Caco-2 (cell line): Measurements from ENCODE around the gene ARHGEF16. TPM values are rescaled to one million over a fixed set of nuclear protein-coding genes. Genes with fewer than 3 reads are reported as not detected.

ENCODE experiments used
- BruUV-seq: library from RNA; stranded (reverse); fragments of 400-500 nt; replicated peaks from 2 replicates; lab custom pipeline; 2021; lab: Mats Ljungman, UMichigan
- CTCF ChIA-PET: fragments of 300-600 bp; sonication (Branson Sonifier 250); formaldehyde crosslinking; loops from one replicate; lab custom pipeline; 2022; ENCODE audit warnings: antibody characterized with exemption; lab: Charles Lee
- POLR2A ChIA-PET: fragments of 300-600 bp; sonication (Branson Sonifier 250); formaldehyde crosslinking; loops from one replicate; lab custom pipeline; 2022; ENCODE audit warnings: antibody characterized with exemption; lab: Charles Lee
- DNase-seq, 2 experiments: peaks; one replicate each; pipeline versions ENCODE4 v3.0.0 to v3.0.0-alpha.2; 2020 to 2022
- H3K27me3 ChIP-seq: replicated peaks from 2 replicates; pipeline ENCODE4 v1.6.0; 2011; ENCODE audit warnings: low read length; ENCODE audit not compliant: control insufficient read depth, insufficient read depth
- H3K36me3 ChIP-seq: 2 replicates; pipeline ENCODE4 v1.5.1; 2011; ENCODE audit warnings: low read length; ENCODE audit not compliant: control insufficient read depth, insufficient read depth
- H3K4me1 ChIP-seq: fragments of 250-450 bp; sonication (Bioruptor Pico); 2 replicates; pipeline ENCODE4 v1.5.1; 2020; ENCODE audit warnings: mild to moderate bottlenecking
- H3K4me3 ChIP-seq: 2 replicates; pipeline ENCODE4 v1.5.1; 2011; ENCODE audit warnings: low read depth, mild to moderate bottlenecking, control low read depth, low read length
- H3K9me3 ChIP-seq: fragments of 250-450 bp; sonication (Bioruptor Pico); 2 replicates; pipeline ENCODE4 v1.5.1; 2020; ENCODE audit warnings: mild to moderate bottlenecking, moderate library complexity
- H3K27ac Mint-ChIP-seq: one replicate; pipeline ENCODE4 v1.8.0; 2022; ENCODE audit warnings: mixed read lengths; ENCODE audit not compliant: unreplicated experiment
- H3K27me3 Mint-ChIP-seq: one replicate; pipeline ENCODE4 v1.8.0; 2022; ENCODE audit warnings: mixed read lengths; ENCODE audit not compliant: insufficient read depth, unreplicated experiment
- H3K36me3 Mint-ChIP-seq: one replicate; pipeline ENCODE4 v1.8.0; 2022; ENCODE audit warnings: mild to moderate bottlenecking, mixed read lengths; ENCODE audit not compliant: insufficient read depth, unreplicated experiment
- H3K4me1 Mint-ChIP-seq: one replicate; pipeline ENCODE4 v1.8.0; 2022; ENCODE audit warnings: low read depth, mixed read lengths; ENCODE audit not compliant: unreplicated experiment
- H3K4me3 Mint-ChIP-seq: one replicate; pipeline ENCODE4 v1.8.0; 2022; ENCODE audit warnings: mild to moderate bottlenecking, moderate library complexity, mixed read lengths; ENCODE audit not compliant: unreplicated experiment
- H3K9me3 Mint-ChIP-seq: one replicate; pipeline ENCODE4 v1.8.0; 2022; ENCODE audit warnings: mixed read lengths; ENCODE audit not compliant: unreplicated experiment
- intact Hi-C: fragments of 100-400 bp; cut with micrococcal nuclease; formaldehyde crosslinking; loops from one replicate; pipeline ENCODE4 v1.10.0; 2022; ENCODE audit not compliant: unreplicated experiment
- total RNA-seq: library from RNA; stranded (reverse); gene quantifications from 2 replicates; pipeline ENCODE4 v1.2.3, GENCODE V29; 2022
- TF ChIP-seq, protein P1 (sequence below), 2 experiments: fragments of 200-600 bp in 1 of 2; IDR thresholded peaks; 1 replicate in 1 of 2; 2 replicates in 1 of 2; pipeline versions ENCODE4 v1.5.1 to v1.8.0; 2011 to 2022; ENCODE audit warnings: antibody characterized with exemption in 1 of 2, control low read depth in 1 of 2, inconsistent platforms in 1 of 2, low read depth in 1 of 2, low read length in 1 of 2, mild to moderate bottlenecking in 1 of 2, moderate library complexity in 1 of 2; ENCODE audit not compliant: insufficient read depth in 1 of 2, severe bottlenecking in 1 of 2, unreplicated experiment in 1 of 2

ARHGEF16 gene
- total RNA-seq, 1 experiment from 2014 or later: 40.6 TPM

- H3K4me3 ChIP-seq: no peak overlapping the region
- intact Hi-C loops: no loop called here
- H3K36me3 ChIP-seq: no peaks in the 10 kb centered on the region; the same call in 1 of the 2 replicates
- ChIA-PET CTCF (interaction anchor here (1.6 kb wide), 1 partner anchor 25 kb away, joined by 6 read pairs; no protein-coding TSS in a partner anchor), POLR2A (no interaction called here)
- no peak for DNase-seq
- Mint-ChIP-seq H3K36me3 (peaks cover 6% of the 10 kb centered on the region), H3K4me1 (no peaks in the 10 kb centered on the region), H3K27ac (no peak overlapping the region), H3K9me3 (no peaks in the 10 kb centered on the region), H3K27me3 (no peaks in the 10 kb centered on the region), H3K4me3 (no peak overlapping the region)
- no peaks in the 10 kb centered on the region for H3K9me3 ChIP-seq
- no peaks in the 10 kb centered on the region for H3K4me1 ChIP-seq
- TF ChIP-seq, protein P1, sequence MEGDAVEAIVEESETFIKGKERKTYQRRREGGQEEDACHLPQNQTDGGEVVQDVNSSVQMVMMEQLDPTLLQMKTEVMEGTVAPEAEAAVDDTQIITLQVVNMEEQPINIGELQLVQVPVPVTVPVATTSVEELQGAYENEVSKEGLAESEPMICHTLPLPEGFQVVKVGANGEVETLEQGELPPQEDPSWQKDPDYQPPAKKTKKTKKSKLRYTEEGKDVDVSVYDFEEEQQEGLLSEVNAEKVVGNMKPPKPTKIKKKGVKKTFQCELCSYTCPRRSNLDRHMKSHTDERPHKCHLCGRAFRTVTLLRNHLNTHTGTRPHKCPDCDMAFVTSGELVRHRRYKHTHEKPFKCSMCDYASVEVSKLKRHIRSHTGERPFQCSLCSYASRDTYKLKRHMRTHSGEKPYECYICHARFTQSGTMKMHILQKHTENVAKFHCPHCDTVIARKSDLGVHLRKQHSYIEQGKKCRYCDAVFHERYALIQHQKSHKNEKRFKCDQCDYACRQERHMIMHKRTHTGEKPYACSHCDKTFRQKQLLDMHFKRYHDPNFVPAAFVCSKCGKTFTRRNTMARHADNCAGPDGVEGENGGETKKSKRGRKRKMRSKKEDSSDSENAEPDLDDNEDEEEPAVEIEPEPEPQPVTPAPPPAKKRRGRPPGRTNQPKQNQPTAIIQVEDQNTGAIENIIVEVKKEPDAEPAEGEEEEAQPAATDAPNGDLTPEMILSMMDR (IDR thresholded peaks at IDR 0.05; ENCODE audit: insufficient read depth in 1 of 2, low read depth in 1 of 2, low read length in 1 of 2, severe bottlenecking in 1 of 2, unreplicated experiment in 1 of 2): no peak
- H3K27me3 ChIP-seq: no peaks in the 10 kb centered on the region
- BruUV-seq: no TSS peak
Measured at GRCh38 chr1:3478187-3478586, 23.7 kb downstream of the ARHGEF16 start.

GRCh38 chr1:3479511-3480368 is 25.3 kb downstream of the ARHGEF16 start:
- H3K9me3 Mint-ChIP-seq: no peaks in the 10 kb centered on the region
- Histone ChIP-seq H3K4me3 (no peak overlapping the region), H3K27me3 (no peaks in the 10 kb centered on the region), H3K4me1 (0 out of 2 replicates have a peak, but pooled peaks cover 3% of the 10 kb centered on the region), H3K9me3 (no peaks in the 10 kb centered on the region), H3K36me3 (no peaks in the 10 kb centered on the region)
- TF ChIP-seq, protein P1 (IDR thresholded peaks at IDR 0.05; ENCODE audit: insufficient read depth in 1 of 2, low read depth in 1 of 2, low read length in 1 of 2, severe bottlenecking in 1 of 2, unreplicated experiment in 1 of 2): no peak
- no peaks in the 10 kb centered on the region for H3K27me3 Mint-ChIP-seq
- intact Hi-C loops: no loop called here
- no peak overlapping the region for H3K4me3 Mint-ChIP-seq
- ChIA-PET POLR2A (no interaction called here), CTCF (no interaction called here)
- H3K4me1 Mint-ChIP-seq: no peaks in the 10 kb centered on the region
- no TSS peak for BruUV-seq
- no peak for DNase-seq
- H3K36me3 Mint-ChIP-seq: peaks cover 16% of the 10 kb centered on the region
- H3K27ac Mint-ChIP-seq: no peak overlapping the region

DNA sequence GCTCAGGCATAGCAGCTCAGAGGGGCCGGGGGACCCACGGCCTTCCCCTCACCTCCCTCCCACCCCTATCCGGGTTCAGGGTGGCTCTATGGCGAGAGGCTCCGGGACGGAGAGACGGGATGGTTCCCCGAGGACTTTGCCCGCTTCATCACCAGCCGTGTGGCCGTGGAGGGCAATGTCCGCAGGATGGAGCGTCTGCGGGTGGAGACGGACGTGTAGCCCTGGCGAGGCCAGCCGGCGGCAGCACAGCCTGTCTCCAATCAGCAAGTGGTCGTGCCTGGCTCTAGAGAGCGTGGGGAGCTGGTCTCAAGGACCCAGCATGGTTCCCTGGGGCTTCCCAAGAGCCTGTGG is 25.9 kb downstream of the ARHGEF16 start:
- H3K36me3 Mint-ChIP-seq: peaks cover 17% of the 10 kb centered on the region
- H3K4me1 Mint-ChIP-seq: no peaks in the 10 kb centered on the region
- POLR2A ChIA-PET: no interaction called here
- 0 out of 2 replicates have a peak, but pooled peaks cover 3% of the 10 kb centered on the region for H3K4me1 ChIP-seq
- no peak for DNase-seq
- no TSS peak for BruUV-seq
- no peak overlapping the region for H3K4me3 ChIP-seq
- intact Hi-C loops: no loop called here
- CTCF ChIA-PET: no interaction called here
- no peaks in the 10 kb centered on the region for H3K27me3 Mint-ChIP-seq
- no peaks in the 10 kb centered on the region for H3K9me3 Mint-ChIP-seq
- no peaks in the 10 kb centered on the region for H3K9me3 ChIP-seq
- no peaks in the 10 kb centered on the region for H3K36me3 ChIP-seq
- H3K27ac Mint-ChIP-seq: no peak overlapping the region
- no peaks in the 10 kb centered on the region for H3K27me3 ChIP-seq
- H3K4me3 Mint-ChIP-seq: no peak overlapping the region
- TF ChIP-seq, protein P1 (IDR thresholded peaks at IDR 0.05; ENCODE audit: insufficient read depth in 1 of 2, low read depth in 1 of 2, low read length in 1 of 2, severe bottlenecking in 1 of 2, unreplicated experiment in 1 of 2): no peak
